HCEC 1CT (cell line): Measurements from ENCODE around the gene ABCB8.
A peak's percentile ranks its signal among the peaks of the same experiment; 100 is the strongest.

ENCODE experiments used
- DNase-seq: peaks from one replicate; pipeline ENCODE4 v3.0.0-alpha.2; 2017

The ABCB8 gene

GRCh38 chr7:151059367-151060112 lies 31.3 kb downstream of the ABCB8 start, which contains the start of gene SLC4A2:
SLC4A2 (plus strand) TSS chr7:151059589; CDS start chr7:151061988, 2,399 bp downstream.
- peak; percentile 75 for DNase-seq

GRCh38 chr7:151060113-151060415 lies 31.8 kb downstream of the ABCB8 start:
- DNase-seq = no peak

- peak; percentile 37 for DNase-seq
Measured at GRCh38 chr7:151060416-151061212, 32.4 kb downstream of the ABCB8 start.

- DNase-seq = no peak
Measured at GRCh38 chr7:151061213-151062110, 33.2 kb downstream of the ABCB8 start.

GRCh38 chr7:151062111-151062398 lies 33.8 kb downstream of the ABCB8 start:
- DNase-seq = no peak

GRCh38 chr7:151062399-151063211 lies 34.4 kb downstream of the ABCB8 start:
- peak; percentile 67 for DNase-seq

GRCh38 chr7:151063212-151063561 lies 34.9 kb downstream of the ABCB8 start:
- peak; percentile 58 for DNase-seq

- no peak for DNase-seq
Measured at GRCh38 chr7:151064454-151064853, 36.2 kb downstream of the ABCB8 start.

GRCh38 chr7:151064993-151065392 lies 36.7 kb downstream of the ABCB8 start:
- no peak for DNase-seq

- DNase-seq = no peak
Measured at GRCh38 chr7:151065516-151065915, 37.3 kb downstream of the ABCB8 start.

- DNase-seq = no peak
Measured at GRCh38 chr7:151066273-151066974, 38.2 kb downstream of the ABCB8 start.

GRCh38 chr7:151068069-151068773 lies 40.0 kb downstream of the ABCB8 start:
- DNase-seq = no peak

- no peak for DNase-seq
Measured at GRCh38 chr7:151069841-151070573, 41.8 kb downstream of the ABCB8 start.

- DNase-seq = no peak
Measured at GRCh38 chr7:151070574-151070960, 42.3 kb downstream of the ABCB8 start.

GRCh38 chr7:151071032-151071866 lies 43.0 kb downstream of the ABCB8 start:
- DNase-seq = no peak

- no peak for DNase-seq
Measured at GRCh38 chr7:151073990-151074389, 45.7 kb downstream of the ABCB8 start.

GRCh38 chr7:151074817-151075661 lies 46.8 kb downstream of the ABCB8 start:
- DNase-seq = no peak

- DNase-seq = no peak
Measured at GRCh38 chr7:151075662-151075971, 47.4 kb downstream of the ABCB8 start.

GRCh38 chr7:151075978-151076426 lies 47.8 kb downstream of the ABCB8 start:
- DNase-seq = no peak
